Measurements from ENCODE around the gene TTPAL. TPM values are rescaled to one million over a fixed set of nuclear protein-coding genes. Genes with fewer than 3 reads are reported as not detected.

Gene TTPAL
- total and polyA plus RNA-seq, 8 donors = 2.1 to 18.3 (median 4.8) TPM

DNA sequence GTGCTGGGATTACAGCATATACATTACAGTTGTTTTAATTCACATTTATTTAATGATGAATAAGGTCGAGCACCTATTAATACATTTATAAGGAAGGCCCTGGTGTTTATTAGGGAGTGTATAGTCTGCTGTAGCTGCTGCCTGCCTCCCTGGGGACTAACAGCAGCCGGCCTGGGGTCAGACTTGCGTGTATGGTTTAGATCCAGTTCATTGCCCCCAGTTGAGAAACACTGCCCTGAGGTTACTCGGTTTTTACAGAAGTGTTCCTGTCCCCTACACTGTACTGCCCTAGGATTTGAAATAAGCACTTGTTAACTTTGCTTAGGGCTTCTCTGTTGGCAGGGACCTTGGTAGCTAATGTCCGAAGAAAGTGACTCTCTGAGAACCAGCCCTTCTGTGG is 4.0 kb downstream of the TTPAL start:
- H3K9me3 ChIP-seq = no peaks in the 10 kb centered on the region
- peaks cover 8 to 22% (median 20%) of the 10 kb centered on the region in 4 donors for H3K4me1 ChIP-seq
- H3K27me3 ChIP-seq = no peaks in the 10 kb centered on the region
- TF ChIP-seq POLR2A (IDR thresholded peaks at IDR 0.05) (no peak), POLR2AphosphoS5 (IDR thresholded peaks at IDR 0.05) (no peak), EP300 (IDR thresholded peaks at IDR 0.05) (no peak)
- TF ChIP-seq, protein P1, sequence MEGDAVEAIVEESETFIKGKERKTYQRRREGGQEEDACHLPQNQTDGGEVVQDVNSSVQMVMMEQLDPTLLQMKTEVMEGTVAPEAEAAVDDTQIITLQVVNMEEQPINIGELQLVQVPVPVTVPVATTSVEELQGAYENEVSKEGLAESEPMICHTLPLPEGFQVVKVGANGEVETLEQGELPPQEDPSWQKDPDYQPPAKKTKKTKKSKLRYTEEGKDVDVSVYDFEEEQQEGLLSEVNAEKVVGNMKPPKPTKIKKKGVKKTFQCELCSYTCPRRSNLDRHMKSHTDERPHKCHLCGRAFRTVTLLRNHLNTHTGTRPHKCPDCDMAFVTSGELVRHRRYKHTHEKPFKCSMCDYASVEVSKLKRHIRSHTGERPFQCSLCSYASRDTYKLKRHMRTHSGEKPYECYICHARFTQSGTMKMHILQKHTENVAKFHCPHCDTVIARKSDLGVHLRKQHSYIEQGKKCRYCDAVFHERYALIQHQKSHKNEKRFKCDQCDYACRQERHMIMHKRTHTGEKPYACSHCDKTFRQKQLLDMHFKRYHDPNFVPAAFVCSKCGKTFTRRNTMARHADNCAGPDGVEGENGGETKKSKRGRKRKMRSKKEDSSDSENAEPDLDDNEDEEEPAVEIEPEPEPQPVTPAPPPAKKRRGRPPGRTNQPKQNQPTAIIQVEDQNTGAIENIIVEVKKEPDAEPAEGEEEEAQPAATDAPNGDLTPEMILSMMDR (IDR thresholded peaks at IDR 0.05) = no peak
- 79 to 92% (median 86%) methylated on average over 5 of the region's 5 CpGs for WGBS, 5 donors
- no peak for DNase-seq
- H3K27ac ChIP-seq = no peak overlapping the region
- H3K4me3 ChIP-seq = no peak overlapping the region
- intact Hi-C loops (cut with DNase I; ENCODE audit: low total_unique reads) = no loop called here
- H3K36me3 ChIP-seq = peaks cover 21 to 52% (median 50%) of the 10 kb centered on the region in 4 donors

DNA sequence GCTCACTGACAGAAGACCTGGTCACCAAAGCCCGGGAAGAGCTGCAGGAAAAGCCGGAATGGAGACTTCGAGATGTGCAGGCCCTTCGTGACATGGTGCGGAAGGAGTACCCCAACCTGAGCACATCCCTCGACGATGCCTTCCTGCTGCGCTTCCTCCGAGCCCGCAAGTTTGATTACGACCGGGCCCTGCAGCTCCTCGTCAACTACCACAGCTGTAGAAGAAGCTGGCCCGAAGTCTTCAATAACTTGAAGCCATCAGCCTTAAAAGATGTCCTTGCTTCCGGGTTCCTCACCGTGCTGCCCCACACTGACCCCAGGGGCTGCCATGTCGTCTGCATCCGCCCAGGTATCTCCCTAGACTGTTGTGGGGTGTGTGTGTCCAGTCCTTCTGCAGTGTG is 4.4 kb downstream of the TTPAL start:
- no peaks in the 10 kb centered on the region for H3K27me3 ChIP-seq
- TF ChIP-seq, protein P1 (IDR thresholded peaks at IDR 0.05) = no peak
- TF ChIP-seq EP300 (IDR thresholded peaks at IDR 0.05) = no peak
- TF ChIP-seq POLR2AphosphoS5 (IDR thresholded peaks at IDR 0.05) = no peak
- no peak for TF ChIP-seq POLR2A (IDR thresholded peaks at IDR 0.05)
- peaks cover 8 to 19% (median 18%) of the 10 kb centered on the region in 4 donors for H3K4me1 ChIP-seq
- 89 to 96% (median 95%) methylated on average over 18 of the region's 18 CpGs for WGBS, 5 donors
- H3K9me3 ChIP-seq = no peaks in the 10 kb centered on the region
- no peak overlapping the region for H3K27ac ChIP-seq
- intact Hi-C loops (cut with DNase I; ENCODE audit: low total_unique reads) = no loop called here
- no peak for DNase-seq
- H3K36me3 ChIP-seq = peaks cover 21 to 57% (median 54%) of the 10 kb centered on the region in 4 donors
- H3K4me3 ChIP-seq = no peak overlapping the region

DNA sequence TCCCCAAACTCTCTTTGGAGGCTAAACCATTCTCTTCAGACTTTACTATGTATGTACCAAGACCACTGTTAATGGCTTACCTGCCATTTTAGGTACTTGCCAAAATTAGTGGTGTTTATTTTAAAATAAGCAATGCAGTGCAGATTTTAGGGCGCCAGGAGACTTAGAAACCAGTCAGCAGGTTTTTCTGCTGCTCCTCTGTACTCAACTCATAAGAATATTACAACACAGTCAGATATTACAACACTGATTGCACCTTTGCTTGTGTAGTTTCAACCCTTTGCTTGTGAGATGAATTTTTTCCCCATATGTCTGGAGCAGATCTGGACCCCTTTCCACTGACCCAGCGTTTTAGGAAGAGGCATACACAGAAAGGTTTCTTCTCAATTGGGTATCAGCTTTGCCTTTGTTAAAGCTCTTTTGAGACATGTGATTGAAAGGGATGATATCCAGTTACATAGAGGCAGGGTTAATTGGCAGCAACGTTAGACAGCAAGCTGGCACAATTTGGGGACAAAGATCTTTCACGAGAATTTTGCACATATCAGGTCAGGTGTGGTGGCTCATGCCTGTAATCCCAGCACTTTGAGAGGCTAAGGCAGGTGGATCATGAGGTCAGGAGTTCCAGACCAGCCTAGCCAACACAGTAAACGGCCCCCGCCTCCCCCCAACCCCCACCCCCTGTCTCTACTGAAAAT is 6.2 kb downstream of the TTPAL start:
- intact Hi-C loops (cut with DNase I; ENCODE audit: low total_unique reads) = no loop called here
- peaks cover 21 to 75% (median 71%) of the 10 kb centered on the region in 4 donors for H3K36me3 ChIP-seq
- WGBS, 5 donors = 75 to 80% (median 76%) methylated on average over 5 to 6 of the region's 6 CpGs

DNA sequence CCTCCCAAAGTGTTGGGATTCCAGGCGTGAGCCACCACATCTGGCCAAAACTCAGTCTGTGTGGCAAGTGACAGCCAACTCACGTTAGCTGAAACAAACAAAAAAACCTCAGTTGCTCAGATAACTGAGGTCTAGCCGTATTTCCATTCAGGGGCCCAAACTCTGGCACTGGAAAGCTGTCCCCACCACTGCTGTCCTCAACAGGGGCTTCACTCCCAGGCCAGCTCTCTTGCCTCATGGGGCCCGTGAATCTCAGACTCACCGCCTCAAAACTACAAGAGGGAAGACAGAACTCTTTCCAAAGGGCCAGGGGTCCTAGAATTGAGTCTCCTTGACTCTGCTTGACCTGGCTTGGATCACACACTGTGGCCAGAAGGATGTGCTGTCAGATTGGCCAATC is 7.4 kb downstream of the TTPAL start:
- WGBS, 5 donors = 83 to 91% (median 90%) methylated on average over 5 of the region's 5 CpGs
- H3K4me1 ChIP-seq = peaks cover 0 to 7% (median 0%) of the 10 kb centered on the region in 4 donors
- H3K27me3 ChIP-seq = no peaks in the 10 kb centered on the region
- no peak for TF ChIP-seq EP300 (IDR thresholded peaks at IDR 0.05)
- no peak for TF ChIP-seq POLR2A (IDR thresholded peaks at IDR 0.05)
- no peak for TF ChIP-seq POLR2AphosphoS5 (IDR thresholded peaks at IDR 0.05)
- TF ChIP-seq, protein P1 (IDR thresholded peaks at IDR 0.05) = no peak
- intact Hi-C loops (cut with DNase I; ENCODE audit: low total_unique reads) = no loop called here
- peaks cover 21 to 87% (median 84%) of the 10 kb centered on the region in 4 donors for H3K36me3 ChIP-seq
- no peaks in the 10 kb centered on the region for H3K9me3 ChIP-seq
- no peak for DNase-seq
- no peak overlapping the region for H3K4me3 ChIP-seq
- no peak overlapping the region for H3K27ac ChIP-seq

More for the DNA sequence above, 6.2 kb downstream of the TTPAL start:
- Histone ChIP-seq H3K4me3 (no peak overlapping the region), H3K9me3 (no peaks in the 10 kb centered on the region), H3K4me1 (peaks cover 0 to 14% (median 3%) of the 10 kb centered on the region in 4 donors), H3K27me3 (no peaks in the 10 kb centered on the region), H3K27ac (no peak overlapping the region)
- DNase-seq = no peak
- TF ChIP-seq POLR2AphosphoS5 (IDR thresholded peaks at IDR 0.05) (no peak), POLR2A (IDR thresholded peaks at IDR 0.05) (no peak), EP300 (IDR thresholded peaks at IDR 0.05) (no peak)
- TF ChIP-seq, protein P1 (IDR thresholded peaks at IDR 0.05) = no peak
